HG03103 (cell line): ENCODE data around the gene SYNGR2.
"Not testable (repeated sequence)": the region's sequence is repeated elsewhere in the genome, so short reads cannot be mapped to it uniquely, and the experiment has no call there.

Source experiments
- ATAC-seq: cut with Tn5 transposase; IDR thresholded peaks from one replicate; pipeline ENCODE4 v1.9.1; 2021; ENCODE audit warnings: low read depth; ENCODE audit not compliant: unreplicated experiment

The SYNGR2 gene

DNA sequence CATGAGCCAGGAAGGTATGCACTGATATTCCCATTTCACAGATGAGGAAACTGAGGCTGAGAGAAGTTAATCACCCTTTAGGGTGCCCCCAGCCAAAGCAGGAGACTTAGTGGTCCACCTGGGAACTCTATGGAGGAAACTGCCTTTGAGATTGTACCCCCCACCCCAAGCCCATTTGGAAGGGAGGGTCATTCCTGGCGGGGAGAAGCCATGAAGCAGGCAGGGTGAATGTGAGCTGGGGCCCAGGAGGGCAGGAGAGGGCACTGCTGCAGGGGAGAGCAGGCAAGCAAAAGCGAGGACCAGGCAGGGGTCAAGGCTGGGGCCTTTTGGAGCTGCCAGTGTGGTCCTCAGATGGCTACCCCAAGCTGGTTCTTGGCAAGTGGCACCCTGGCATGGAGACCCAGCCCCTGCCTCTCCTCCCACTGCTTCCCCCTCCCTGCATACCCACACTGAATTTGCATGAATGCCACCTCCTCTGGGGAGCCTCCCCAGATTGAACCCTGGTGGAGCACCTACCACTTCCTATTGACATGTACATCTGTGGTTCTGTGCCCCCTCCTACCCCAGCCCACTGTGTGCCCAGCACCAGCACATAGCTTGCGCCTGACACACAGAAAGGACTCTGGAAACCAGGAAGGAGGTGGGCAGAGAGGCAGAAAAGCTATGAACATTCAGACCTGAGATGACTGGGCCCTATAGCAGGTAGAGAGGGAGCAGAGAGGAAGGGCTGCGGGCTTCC, 38.9 kb upstream of the SYNGR2 start:
- ATAC-seq = no peak

DNA sequence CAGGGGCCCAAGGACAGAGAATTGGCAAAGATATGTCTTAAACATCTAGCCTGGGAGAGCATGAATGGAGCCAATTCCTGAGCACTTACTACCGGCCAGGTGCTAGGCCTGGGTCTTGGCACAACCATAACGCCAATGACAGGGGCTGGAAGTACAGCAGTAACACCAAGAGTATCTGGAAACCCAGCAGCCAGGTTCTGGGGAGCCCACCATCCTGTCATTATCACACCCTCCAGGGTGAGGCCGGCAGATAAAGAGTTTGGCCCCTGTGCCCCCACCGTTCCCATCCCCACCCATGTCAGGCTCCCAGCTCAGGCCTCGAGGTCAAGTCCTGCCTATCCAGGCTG, 38.3 kb upstream of the SYNGR2 start:
- no peak for ATAC-seq

DNA sequence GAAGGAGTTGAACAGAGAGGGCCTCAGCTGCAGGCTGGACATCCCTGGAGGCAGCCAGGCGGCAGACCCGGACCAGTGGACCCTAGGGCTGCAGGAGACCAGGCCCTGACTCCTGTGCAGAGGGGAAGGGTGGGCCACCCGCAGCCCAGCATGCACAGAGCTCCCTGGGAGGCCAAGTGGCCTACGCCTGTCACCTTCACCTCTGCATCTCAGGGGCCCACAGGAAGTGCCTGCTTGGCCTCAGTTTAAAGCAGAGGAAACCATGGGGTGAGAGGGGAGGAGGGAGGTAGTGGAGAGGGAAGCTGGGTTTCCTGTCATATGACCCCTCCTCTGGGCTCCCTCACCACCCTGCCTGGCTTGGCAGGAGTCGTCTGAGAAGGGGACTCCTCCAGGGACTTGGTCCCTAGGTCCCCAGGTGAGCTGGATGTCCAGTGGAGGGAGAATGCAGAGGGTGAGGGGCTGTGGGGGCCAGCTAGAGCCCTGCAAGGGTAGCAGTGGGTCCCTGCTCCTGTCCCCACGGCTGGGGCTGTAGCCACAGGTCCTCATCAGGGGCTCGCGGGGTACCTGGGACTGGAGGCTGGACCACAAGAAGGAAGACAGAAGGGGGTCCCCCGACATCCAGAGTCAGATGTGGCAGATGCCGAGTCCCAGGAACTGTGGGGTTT, 37.8 kb upstream of the SYNGR2 start, which contains the start of gene TMC8:
TMC8 (plus strand) TSS at position 335 of the 665 bp plus-strand sequence. CDS start 818 bp downstream, outside the sequence.
- no peak for ATAC-seq

DNA sequence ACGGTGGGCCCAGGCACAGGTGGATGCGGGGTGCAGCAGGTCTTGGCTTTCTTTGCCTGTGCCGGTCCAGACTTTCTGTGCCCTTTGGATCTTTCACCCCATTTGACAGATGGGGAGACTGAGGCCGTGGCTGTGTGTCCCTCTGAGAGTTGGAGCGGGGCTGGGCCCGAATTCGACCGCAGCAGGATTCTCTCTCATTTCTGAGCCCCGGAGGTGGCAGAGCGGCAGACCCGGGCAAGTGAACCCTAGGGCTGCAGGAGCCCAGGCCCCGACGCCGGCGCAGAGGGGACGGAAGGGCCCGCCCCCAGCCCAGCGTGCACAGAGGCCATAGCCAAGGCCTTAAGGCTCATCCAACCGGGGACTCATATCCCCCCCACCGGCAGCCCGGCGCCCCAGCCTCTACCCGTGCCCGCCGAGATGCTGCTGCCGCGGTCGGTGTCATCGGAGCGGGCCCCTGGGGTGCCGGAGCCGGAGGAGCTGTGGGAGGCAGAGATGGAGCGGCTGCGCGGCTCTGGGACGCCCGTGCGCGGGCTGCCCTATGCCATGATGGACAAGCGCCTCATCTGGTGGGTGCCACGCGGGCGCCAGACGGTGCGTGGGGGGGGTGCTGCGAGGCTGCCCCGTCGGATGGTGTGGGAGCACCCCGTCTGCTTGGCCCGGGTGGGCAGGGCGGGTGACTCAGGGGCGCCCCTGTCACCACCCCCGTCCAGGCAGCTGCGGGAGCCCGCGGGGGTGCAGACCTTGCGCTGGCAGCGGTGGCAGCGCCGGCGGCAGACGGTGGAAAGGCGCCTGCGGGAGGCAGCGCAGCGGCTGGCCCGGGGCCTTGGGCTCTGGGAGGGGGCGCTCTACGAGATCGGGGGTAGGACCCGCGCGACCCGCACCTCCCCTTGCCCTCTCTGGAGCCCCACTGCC, 37.0 kb upstream of the SYNGR2 start:
- no peak for ATAC-seq

DNA sequence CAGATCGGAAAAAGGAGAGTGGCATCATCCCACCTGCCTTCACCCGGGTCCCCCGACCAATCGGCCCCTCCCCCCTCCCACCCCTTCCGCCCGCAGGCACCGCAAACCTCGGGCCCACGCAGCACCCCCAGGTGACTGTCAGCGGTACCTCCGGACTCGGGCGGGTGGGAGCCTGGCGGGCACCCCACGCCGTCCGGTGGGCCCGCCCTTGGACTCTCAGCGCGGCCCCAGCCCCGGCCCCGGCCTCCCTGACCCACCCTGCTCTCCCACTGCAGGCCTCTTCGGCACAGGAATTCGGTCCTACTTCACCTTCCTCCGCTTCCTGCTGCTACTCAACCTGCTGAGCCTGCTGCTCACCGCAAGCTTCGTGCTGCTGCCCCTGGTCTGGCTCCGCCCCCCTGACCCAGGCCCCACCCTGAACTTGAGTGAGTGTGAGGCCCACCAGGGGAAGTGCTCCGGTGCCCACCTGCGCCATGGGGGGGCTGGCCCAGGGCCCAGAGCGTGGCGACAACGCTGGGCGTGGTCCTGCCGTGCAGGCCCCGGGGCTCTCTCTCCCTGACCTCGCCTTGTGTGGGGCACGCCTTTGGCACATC, 36.2 kb upstream of the SYNGR2 start:
- ATAC-seq = no peak

DNA sequence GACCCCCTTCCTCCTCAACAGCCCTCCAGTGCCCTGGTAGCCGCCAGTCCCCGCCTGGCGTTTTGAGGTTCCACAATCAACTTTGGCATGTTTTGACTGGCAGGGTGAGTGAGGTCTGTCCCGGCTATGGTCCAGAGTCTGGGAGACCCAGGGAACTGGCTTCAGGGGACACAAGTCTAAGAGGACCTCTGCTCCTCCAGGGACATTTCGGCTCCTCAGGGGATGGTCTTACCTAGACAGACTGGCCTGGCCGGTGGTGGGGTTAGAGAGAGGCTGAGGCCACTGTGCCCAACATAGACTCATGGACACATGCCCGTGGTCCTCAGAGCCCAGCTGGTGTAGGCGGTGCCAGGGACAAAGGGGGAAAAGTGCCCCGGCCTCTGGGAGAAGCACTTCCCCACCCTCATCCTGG, 35.6 kb upstream of the SYNGR2 start:
- no peak for ATAC-seq

DNA sequence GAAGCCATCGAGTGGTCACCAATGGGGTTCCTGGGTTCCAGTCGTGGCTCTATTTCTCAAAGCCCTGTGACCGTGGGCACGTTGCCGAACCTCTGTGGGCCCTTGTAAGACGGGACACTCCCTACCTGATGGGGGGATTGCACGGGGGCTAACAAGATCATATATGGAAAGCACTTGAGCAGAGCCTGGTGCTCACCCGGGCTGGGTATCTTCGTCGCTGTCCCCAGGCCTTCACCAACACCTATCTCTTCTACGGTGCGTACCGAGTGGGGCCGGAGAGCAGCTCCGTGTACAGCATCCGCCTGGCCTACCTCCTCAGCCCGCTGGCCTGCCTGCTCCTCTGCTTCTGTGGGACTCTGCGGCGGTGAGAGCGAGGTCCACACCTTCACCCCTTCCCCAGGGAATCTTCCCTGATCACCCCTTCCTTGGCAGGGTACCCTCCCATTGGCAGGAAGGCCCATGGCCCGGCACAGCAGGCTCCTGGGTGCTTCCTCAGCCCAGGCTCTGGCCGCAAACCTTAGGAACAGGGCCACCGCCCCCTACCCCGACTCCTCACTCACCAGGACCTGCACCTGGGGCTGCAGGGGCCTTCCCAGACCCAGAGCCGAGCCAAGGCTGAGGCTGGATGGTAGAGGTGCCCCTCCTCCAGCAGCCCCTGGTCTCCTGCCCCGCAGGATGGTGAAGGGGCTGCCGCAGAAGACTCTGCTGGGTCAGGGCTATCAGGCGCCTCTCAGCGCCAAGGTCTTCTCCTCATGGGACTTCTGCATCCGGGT, 35.0 kb upstream of the SYNGR2 start:
- ATAC-seq = no peak

DNA sequence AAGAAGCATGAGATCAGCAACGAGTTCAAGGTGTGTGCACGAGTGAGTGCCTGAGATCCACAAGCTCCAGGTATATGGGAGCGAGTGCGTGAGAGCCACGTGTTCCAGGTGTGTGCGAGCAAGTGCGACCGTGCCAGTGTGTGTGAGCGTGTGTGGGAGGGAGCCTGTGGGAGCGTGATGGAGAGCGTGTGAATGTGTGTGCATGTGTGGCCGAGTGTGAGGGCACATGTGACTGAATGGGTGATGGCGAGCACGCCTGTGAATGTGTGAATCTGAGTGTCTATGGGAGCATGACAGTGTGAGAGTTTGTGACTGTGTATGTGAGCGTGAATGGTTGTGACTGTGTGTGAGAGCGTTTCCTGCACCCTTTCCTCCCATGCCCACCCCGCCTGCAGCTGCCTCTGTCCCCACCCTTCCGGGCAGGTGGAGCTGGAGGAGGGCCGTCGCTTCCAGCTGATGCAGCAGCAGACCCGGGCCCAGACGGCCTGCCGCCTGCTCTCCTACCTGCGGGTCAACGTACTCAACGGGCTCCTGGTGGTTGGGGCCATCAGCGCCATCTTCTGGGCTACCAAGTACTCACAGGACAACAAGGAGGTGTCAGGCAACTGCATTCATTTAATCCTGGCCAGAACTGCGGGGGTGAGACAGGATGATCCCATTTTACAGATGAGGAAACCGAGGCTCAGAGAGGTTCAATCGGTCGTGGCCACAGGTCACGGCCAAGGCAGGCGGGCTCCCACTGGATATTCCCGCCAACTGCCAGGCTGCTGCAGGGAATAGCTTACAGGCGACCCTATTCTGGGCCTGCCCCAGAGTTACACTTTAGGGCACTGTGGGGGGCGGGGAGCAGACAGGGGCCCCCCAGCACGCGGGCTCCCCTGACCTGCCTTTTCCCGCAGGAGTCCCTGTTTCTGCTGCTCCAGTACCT, 34.1 kb upstream of the SYNGR2 start:
- ATAC-seq = no peak

DNA sequence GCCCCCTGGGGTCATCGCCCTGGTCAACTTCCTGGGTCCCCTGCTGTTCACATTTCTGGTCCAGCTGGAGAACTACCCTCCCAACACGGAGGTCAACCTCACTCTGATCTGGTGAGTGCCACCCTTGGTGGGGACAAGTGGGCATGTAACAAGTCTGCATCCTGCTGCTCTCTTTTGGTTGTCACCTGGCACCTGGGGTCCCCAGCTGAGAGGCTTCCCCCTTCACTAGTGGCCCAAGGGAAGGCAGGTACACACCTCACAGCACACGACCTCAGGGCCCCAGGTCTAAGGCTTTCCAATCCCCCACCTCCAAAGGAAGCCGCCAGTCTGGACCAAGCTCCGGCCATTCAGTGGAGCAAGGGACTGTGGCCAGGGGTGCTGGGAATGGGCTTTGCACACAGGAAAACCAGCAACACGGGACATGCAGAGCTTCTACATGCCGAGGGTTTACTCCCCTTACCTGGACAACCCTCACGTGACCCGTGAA, 33.4 kb upstream of the SYNGR2 start:
- ATAC-seq = no peak

DNA sequence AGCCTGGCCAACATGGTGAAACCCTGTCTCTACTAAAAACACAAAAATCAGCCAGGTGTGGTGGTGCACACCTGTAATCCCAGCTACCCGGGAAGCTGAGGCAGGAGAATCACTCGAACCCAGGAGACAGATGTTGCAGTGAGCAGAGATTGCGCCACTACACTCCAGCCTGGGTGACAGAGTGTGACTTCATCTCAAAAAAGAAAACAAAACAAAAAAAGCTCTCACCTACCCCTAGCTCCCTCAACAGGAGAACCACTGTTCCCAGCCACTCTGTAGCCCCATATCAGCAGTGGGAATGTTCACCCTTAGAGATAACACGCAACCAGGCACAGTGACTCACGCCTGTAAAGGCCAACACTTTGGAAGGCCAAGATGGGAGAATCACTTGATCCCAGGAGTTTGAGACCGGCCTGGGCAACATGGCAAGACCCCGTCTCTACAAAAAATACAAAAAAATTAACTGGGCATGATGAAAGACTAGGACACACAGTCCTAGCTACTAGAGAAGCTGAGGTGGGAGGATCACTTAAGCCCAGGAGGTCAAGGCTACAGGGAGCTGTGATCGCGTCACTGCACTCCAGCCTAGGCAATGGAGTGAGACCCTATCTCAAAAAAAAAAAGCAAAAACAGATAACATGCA, 32.4 kb upstream of the SYNGR2 start:
- ATAC-seq = no peak

DNA sequence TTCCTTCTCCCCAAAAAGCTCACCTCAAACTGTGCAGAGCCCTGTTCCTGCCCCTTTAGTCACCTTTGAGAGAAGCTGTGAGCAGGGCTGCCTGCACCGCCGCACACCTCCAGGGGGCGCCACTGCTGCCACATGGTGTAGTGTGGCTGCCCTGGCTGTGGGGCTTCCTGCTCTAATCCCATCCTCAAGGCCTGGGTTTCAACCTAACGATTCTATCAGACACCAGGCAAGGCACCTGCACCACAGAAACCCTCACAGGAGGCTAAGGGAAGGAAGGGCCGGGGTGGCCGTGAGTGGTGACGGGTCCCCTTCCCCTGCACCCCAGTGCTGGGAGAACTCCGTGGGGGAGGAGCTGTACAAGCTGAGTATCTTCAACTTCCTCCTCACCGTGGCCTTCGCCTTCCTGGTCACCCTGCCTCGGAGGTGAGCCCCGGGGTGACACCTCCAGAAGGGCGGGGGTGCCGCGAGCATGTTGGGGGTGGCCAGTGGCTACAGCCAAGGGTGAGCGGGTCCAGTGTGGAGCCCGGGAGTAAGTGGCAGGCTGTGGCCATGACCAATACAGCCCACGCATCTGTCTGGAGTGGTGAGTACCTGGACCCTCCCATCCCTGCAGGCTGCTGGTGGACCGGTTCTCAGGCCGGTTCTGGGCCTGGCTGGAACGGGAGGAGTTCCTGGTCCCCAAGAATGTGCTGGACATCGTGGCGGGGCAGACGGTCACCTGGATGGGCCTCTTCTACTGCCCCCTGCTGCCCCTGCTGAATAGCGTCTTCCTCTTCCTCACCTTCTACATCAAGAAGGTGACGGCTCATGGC, 30.8 kb upstream of the SYNGR2 start:
- ATAC-seq = no peak

DNA sequence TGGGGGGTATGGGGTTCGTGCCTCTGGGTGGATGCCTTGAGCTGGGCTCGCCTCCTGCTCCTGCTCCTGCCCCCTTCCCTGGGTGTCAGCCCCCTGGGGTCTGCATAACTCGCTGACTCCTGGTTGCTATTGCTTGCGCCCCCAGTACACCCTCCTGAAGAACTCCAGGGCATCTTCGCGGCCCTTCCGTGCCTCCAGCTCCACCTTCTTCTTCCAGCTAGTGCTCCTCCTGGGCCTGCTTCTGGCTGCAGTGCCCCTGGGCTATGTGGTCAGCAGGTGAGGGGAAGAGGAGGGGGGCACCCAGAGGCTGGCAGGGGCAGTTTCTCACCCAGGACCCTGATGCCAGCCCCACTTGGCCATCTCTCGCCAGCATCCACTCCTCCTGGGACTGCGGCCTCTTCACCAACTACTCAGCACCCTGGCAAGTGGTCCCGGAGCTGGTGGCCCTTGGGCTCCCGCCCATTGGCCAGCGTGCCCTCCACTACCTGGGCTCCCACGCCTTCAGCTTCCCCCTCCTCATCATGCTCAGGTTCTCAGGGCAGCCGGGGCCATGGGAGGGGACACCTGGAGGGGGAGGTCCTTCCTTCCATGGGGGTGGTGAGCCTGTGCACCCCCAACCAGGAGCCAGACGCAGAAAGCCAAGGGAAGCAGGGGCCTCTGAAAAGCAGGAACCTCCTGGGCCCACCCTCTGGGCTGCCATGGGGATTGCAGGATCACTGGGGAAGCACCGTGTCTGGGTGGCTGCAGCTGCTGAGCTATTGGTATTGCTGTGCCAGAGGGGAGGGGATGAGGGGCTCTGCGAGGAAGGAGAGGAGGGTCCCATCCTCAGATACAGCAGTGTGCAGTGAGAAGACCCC, 29.9 kb upstream of the SYNGR2 start:
- no peak for ATAC-seq

DNA sequence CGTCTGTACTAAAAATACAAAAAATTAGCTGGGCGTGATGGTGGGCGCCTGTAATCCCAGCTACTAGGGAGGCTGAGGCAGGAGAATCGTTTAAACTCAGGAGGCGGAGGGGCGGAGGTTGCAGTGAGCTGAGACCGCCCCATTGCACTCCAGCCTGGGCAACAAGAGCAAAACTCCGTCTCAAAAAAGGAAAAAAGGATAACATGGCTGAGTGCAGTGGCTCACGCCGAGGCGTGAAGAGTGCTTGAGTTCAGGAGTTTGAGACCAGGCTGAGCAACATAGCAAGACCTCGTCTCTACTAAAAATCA, 28.6 kb upstream of the SYNGR2 start:
- not testable (repeated sequence) for ATAC-seq

DNA sequence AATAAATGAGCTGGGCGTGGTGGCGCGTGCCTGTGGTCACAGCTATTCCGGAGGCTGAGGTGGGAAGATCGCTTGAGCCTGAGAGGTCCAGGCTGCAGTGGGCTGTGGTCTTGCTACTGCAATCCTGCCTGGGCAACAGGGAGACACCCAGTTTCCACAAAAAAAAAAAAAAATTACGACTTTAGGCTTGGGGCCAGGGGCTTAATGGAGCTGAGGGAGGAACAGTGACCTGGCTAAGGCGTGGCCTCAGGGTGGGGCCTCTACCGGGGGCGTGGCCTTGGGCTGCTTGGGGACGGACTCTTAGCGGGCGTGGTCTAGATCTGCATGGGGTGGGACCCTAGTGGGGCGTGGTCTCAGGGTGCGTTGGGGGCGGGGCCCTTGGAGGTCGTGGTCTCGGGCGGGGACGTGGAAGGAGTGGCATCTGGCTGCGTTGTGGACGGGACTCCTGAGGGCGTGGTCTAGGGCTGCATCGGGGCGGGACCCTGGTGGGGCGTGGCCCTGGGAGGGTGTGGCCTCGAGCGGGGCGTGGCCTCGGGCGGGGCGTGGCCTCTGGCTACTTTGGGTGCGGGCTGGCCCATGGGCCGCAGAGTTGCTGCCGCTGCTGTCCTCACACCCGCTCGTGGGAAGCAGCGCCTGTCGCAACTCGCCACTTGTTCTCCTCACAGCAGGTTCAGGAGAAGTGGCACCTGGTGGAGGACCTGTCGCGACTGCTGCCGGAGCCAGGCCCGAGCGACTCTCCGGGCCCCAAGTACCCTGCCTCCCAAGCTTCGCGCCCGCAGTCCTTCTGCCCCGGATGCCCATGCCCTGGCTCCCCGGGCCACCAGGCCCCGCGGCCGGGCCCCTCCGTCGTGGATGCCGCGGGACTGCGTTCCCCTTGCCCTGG, 28.0 kb upstream of the SYNGR2 start:
- peak; percentile 68 for ATAC-seq

DNA sequence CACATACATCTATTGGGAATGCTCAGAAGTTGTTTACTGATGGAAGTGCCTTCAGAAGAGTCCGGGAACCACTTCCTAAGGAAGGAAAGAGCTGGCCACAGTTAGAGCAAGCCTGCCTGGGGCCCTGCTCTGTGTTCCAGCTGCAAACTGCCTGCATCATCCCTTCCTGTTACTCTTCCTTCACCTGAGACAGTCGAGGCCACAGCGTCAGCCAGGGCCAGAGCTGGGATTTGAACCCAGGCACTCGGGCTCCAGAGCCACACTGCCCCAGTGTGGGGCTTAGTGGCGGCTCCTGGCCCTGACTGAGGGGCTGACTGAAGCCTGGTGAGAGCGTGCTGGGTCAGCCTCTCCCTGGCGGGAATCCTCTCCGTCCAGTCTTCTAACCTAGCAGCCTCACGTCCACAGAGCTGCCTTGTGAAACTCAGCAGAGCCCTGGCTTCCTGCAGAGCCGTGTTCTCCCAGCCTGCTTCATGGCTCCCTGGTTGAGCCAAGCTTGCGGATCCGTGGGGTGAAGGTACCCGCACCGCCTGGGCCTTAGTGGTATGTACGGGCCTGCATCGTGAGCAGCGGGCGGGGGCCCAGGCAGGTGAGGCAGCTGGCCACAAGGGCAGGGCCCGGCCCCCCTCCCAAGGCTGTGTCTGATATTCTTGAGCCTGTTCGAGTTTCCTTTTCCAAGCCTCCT, 26.8 kb upstream of the SYNGR2 start:
- ATAC-seq = no peak
